Tibial nerve (tissue), 4 donors: ENCODE measurements around the gene DLX2. TPM values are rescaled to one million over a fixed set of nuclear protein-coding genes. Genes with fewer than 3 reads are reported as not detected.

Source experiments
- DNase-seq, 2 donors: peaks; one replicate each; pipeline ENCODE4 v3.0.0-alpha.2; 2019; ENCODE audit warnings: low spot score in 2 of 2
- H3K27ac ChIP-seq, 4 donors: fragments of 200-600 bp; sonication (generic) in 3 of 4; one replicate each; pipeline ENCODE4 v1.5.1; 2017 to 2019; ENCODE audit warnings: mild to moderate bottlenecking in 1 of 4
- H3K27me3 ChIP-seq, 2 donors: fragments of 200-600 bp; sonication (generic) in 1 of 2; one replicate each; pipeline versions ENCODE4 v1.5.1 to v1.6.0; 2017 to 2019
- H3K36me3 ChIP-seq, 3 donors: fragments of 200-600 bp; sonication (generic); one replicate each; pipeline ENCODE4 v1.5.1; 2018 to 2019
- H3K4me1 ChIP-seq, 4 donors: fragments of 200-600 bp; sonication (generic) in 3 of 4; one replicate each; pipeline ENCODE4 v1.5.1; 2017 to 2019
- H3K4me3 ChIP-seq, 4 donors: fragments of 200-600 bp; sonication (generic) in 3 of 4; one replicate each; pipeline ENCODE4 v1.5.1; 2017 to 2019; ENCODE audit warnings: mild to moderate bottlenecking in 1 of 4, moderate library complexity in 1 of 4
- H3K9me3 ChIP-seq, 4 donors: fragments of 200-600 bp; sonication (generic) in 3 of 4; one replicate each; pipeline ENCODE4 v1.5.1; 2017 to 2019
- EP300 ChIP-seq, 2 donors: sonication (generic); formaldehyde crosslinking; IDR thresholded peaks; one replicate each; pipeline ENCODE4 v1.6.1; 2017; ENCODE audit warnings: antibody characterized with exemption in 2 of 2, mild to moderate bottlenecking in 1 of 2
- POLR2A ChIP-seq, 2 donors: fragments of 450-650 bp; IDR thresholded peaks; one replicate each; pipeline ENCODE4 v1.6.1; 2017; ENCODE audit warnings: antibody characterized with exemption in 2 of 2, mild to moderate bottlenecking in 2 of 2, moderate library complexity in 2 of 2
- WGBS, 2 donors: methylation state at CpG; one replicate each; pipeline ENCODE4 v1.1.5; 2018; 5-methylcytosine and 5-hydroxymethylcytosine counted together
- total RNA-seq, 4 donors: library from RNA; depleted of rRNA; stranded (reverse); fragments of >200 nt; gene quantifications; one replicate each; pipeline ENCODE4 v1.1.0, GENCODE V29; 2016
- TF ChIP-seq, protein P1 (sequence below), 5 experiments: fragments of 200-600 bp in 3 of 5; fragments of 450-650 bp in 2 of 5; sonication (generic) in 3 of 5; IDR thresholded peaks; one replicate each; pipeline ENCODE4 v1.5.1; 2016 to 2019; ENCODE audit warnings: antibody characterized with exemption in 5 of 5, mild to moderate bottlenecking in 3 of 5, moderate library complexity in 2 of 5

DLX2 gene
- total RNA-seq, 4 donors from 2014 or later, result not detected

DNA sequence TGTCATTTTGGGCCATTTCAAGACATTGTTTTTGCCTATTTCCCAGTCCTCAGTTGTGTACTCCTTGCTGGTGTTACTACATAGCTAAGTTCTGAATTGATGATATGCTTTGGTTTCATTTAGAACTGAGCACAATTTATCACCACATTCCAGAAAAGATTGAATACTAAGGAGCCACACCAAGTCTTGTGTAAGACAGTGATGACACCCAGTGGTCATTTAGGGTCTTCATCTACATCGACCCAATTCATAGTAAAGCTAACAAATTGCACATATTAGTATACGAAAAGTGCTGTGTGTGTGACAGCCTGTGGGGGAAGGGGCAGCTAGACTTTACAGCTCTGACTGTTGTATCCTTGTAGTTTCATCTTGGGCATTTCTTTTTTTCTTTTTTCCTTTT, 10.9 kb upstream of the DLX2 start:
- DNase-seq, result no peak
- Histone ChIP-seq H3K36me3 (no peaks in the 10 kb centered on the region), H3K4me1 (no peaks in the 10 kb centered on the region), H3K4me3 (no peak overlapping the region), H3K27ac (no peak overlapping the region), H3K27me3 (peaks cover 0 to 30% of the 10 kb centered on the region in 2 donors), H3K9me3 (no peaks in the 10 kb centered on the region)
- WGBS, 2 donors, result 10 to 13% methylated on average over 2 of the region's 2 CpGs
- TF ChIP-seq, protein P1, sequence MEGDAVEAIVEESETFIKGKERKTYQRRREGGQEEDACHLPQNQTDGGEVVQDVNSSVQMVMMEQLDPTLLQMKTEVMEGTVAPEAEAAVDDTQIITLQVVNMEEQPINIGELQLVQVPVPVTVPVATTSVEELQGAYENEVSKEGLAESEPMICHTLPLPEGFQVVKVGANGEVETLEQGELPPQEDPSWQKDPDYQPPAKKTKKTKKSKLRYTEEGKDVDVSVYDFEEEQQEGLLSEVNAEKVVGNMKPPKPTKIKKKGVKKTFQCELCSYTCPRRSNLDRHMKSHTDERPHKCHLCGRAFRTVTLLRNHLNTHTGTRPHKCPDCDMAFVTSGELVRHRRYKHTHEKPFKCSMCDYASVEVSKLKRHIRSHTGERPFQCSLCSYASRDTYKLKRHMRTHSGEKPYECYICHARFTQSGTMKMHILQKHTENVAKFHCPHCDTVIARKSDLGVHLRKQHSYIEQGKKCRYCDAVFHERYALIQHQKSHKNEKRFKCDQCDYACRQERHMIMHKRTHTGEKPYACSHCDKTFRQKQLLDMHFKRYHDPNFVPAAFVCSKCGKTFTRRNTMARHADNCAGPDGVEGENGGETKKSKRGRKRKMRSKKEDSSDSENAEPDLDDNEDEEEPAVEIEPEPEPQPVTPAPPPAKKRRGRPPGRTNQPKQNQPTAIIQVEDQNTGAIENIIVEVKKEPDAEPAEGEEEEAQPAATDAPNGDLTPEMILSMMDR (IDR thresholded peaks at IDR 0.05), result peak in 4 of 5 experiments; percentile 8 to 39 (median 18)
- no peak for TF ChIP-seq EP300 (IDR thresholded peaks at IDR 0.05)
- no peak for TF ChIP-seq POLR2A (IDR thresholded peaks at IDR 0.05)

DNA sequence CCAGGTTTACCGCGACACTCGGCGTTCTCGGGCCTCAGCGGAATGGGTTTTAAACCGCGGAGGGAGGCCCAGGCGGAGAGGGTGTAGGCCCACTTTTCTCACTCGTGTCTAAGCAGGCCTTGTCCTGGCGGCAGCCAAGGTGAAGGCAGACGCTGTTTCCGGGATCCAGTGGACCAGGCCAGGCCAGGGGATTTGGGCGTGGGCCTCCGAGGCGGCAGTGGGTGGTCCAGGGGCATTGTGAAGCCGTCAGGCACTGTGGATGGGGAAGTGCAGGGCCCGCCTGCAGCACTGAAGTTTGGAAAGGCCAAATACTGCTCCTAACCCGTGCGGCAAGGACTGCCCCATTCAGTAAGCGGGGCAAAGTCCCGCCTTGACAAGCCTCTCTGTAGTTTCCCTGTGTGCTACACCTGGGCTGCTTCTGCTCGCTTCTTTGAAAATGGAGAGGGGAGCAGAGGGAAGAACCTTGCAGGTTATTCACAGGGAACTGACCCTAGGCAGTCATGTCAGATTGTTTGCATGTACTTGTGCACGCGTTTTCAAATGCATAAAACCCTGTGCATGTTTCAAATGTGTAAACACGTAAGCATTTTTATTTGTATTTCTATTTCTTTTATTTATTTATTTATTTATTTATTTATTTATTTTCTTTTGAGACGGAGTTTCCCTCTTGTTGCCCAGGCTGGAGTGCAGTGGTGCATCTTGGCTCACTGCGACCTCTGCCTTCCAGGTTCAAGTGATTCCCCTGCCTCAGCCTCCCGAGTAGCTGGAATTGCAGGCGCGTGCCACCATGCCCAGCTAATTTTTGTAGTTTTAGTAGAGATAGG, 7.5 kb upstream of the DLX2 start:
- H3K4me3 ChIP-seq, result no peak overlapping the region
- H3K9me3 ChIP-seq, result no peaks in the 10 kb centered on the region
- H3K27me3 ChIP-seq, result peaks cover 4 to 60% of the 10 kb centered on the region in 2 donors
- peaks cover 0 to 22% (median 10%) of the 10 kb centered on the region in 4 donors for H3K4me1 ChIP-seq
- no peak overlapping the region for H3K27ac ChIP-seq
- TF ChIP-seq POLR2A (IDR thresholded peaks at IDR 0.05), result no peak
- TF ChIP-seq, protein P1 (IDR thresholded peaks at IDR 0.05), result no peak
- TF ChIP-seq EP300 (IDR thresholded peaks at IDR 0.05), result no peak
- H3K36me3 ChIP-seq, result no peaks in the 10 kb centered on the region
- 72 to 76% methylated on average over 27 to 31 of the region's 31 CpGs for WGBS, 2 donors
- DNase-seq, result no peak

DNA sequence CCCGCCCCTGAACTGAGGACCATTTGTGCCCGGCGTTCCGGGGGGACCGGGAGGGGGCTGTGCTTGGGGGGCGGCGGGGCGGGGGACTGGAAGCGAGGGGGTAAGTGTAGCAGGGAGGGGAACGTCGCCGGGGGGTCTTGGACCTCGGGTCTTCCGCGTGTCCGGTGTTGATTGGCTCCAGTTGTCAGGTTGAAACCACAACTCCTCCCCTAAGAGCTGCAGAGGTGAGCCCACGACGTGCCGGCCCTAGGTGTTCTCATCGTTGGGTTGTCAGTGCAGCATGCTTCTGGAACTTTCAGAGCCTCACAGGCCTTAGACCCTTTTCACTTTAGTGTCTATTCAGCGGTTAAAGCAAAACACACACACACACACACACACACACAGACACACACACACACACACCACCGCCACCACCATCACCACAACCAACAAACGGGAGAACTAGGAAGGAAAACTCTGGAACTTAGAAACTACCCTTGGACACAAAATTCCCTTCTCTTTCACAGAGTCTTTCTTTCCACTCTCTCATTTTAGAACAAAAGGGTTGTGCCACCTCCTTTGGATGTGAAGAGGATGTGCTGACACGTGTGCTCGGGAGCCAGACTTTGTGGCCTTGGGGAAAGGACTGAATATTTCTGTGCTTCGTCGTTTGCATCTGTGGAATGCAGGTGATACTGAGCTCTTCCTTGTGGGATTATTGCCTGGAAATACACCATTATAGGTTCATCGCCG, 6.7 kb upstream of the DLX2 start:
- H3K27me3 ChIP-seq, result peaks cover 4 to 68% of the 10 kb centered on the region in 2 donors
- TF ChIP-seq, protein P1 (IDR thresholded peaks at IDR 0.05), result no peak
- TF ChIP-seq EP300 (IDR thresholded peaks at IDR 0.05), result no peak
- TF ChIP-seq POLR2A (IDR thresholded peaks at IDR 0.05), result no peak
- H3K4me1 ChIP-seq, result peaks cover 0 to 22% (median 10%) of the 10 kb centered on the region in 4 donors
- H3K4me3 ChIP-seq, result no peak overlapping the region
- H3K27ac ChIP-seq, result no peak overlapping the region
- 44 to 48% methylated on average over 29 of the region's 29 CpGs for WGBS, 2 donors
- no peaks in the 10 kb centered on the region for H3K9me3 ChIP-seq
- no peaks in the 10 kb centered on the region for H3K36me3 ChIP-seq
- no peak for DNase-seq

DNA sequence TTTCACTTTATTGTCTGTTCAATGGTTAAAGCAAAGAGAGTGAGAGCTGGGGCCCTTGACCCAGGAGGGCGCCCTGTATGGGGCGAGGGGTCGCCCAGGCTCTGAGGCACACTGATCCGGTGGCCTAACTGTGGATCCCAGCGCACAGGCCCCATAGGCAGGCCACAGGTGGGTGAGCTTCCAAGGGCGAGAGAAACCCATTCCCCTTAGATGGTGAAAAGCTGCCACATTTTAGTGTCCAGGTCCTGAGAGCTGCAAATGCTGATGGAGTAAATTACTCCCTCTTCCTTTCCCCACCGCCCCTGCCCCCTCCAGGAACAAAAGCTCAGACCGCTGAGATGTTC, 5.9 kb upstream of the DLX2 start:
- no peak for DNase-seq
- H3K27ac ChIP-seq, result no peak overlapping the region
- TF ChIP-seq, protein P1 (IDR thresholded peaks at IDR 0.05), result no peak
- TF ChIP-seq POLR2A (IDR thresholded peaks at IDR 0.05) (no peak), EP300 (IDR thresholded peaks at IDR 0.05) (no peak)
- no peaks in the 10 kb centered on the region for H3K9me3 ChIP-seq
- H3K4me1 ChIP-seq, result peaks cover 0 to 27% (median 11%) of the 10 kb centered on the region in 4 donors
- 39 to 53% methylated on average over 8 of the region's 8 CpGs for WGBS, 2 donors
- no peak overlapping the region for H3K4me3 ChIP-seq
- peaks cover 4 to 77% of the 10 kb centered on the region in 2 donors for H3K27me3 ChIP-seq
- H3K36me3 ChIP-seq, result no peaks in the 10 kb centered on the region
